HEK293T (cell line): ENCODE measurements around the gene ABR.

ENCODE experiments used
- BHLHE40 ChIP-seq: fragments of 450-650 bp; IDR thresholded peaks from 2 replicates; pipeline ENCODE4 v1.6.1; 2016; ENCODE audit warnings: mild to moderate bottlenecking, moderate library complexity, borderline replicate concordance
- CTBP1 ChIP-seq: fragments of 450-650 bp; IDR thresholded peaks from 2 replicates; pipeline ENCODE4 v1.6.1; 2016; ENCODE audit warnings: borderline replicate concordance
- FOXA1 ChIP-seq: fragments of 450-650 bp; IDR thresholded peaks from 2 replicates; pipeline ENCODE4 v1.6.1; 2016; ENCODE audit warnings: mild to moderate bottlenecking
- FOXK2 ChIP-seq: fragments of 450-650 bp; IDR thresholded peaks from 2 replicates; pipeline ENCODE4 v1.6.1; 2016; ENCODE audit warnings: mild to moderate bottlenecking
- HDGF ChIP-seq: fragments of 450-650 bp; IDR thresholded peaks from 2 replicates; pipeline ENCODE4 v1.6.1; 2017; ENCODE audit warnings: antibody characterized with exemption, borderline replicate concordance
- NFRKB ChIP-seq: fragments of 450-650 bp; IDR thresholded peaks from 2 replicates; pipeline ENCODE4 v1.6.1; 2016; ENCODE audit warnings: mild to moderate bottlenecking, moderate library complexity
- PKNOX1 ChIP-seq: fragments of 450-650 bp; IDR thresholded peaks from 2 replicates; pipeline ENCODE4 v1.6.1; 2016
- SP1 ChIP-seq: fragments of 450-650 bp; IDR thresholded peaks from 2 replicates; pipeline ENCODE4 v1.6.1; 2017

GRCh38 chr17:1145311-1145986 lies 34.3 kb downstream of the ABR start:
- TF ChIP-seq CTBP1 (no peak), NFRKB (no peak), SP1 (no peak), FOXK2 (no peak), BHLHE40 (no peak), PKNOX1 (no peak), FOXA1 (no peak), HDGF (no peak)
